DMS 273 (cell line): Measurements from ENCODE around the gene CEP112.

Experiments
- DNase-seq: peaks from one replicate; lab custom pipeline; 2025; ENCODE audit not compliant: unreplicated experiment; lab: John Stamatoyannopoulos, UW

The CEP112 gene

DNA sequence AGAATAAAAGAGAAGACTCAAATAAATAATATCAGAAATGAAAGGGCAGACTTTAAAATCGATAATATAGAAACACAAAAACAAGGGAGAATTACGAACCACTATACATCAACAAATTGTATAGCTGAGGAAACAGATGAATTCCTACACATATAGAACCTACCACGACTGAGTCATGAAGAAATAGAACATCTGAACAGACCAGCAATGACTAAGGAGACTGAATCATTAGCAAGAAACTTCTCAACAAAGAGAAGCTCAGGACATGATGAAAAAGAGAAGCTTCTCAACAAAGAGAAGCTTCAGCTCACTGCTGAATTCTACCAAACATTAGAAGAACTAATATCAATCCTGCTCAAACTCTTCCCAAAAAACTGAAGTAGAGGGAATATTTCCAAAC, 255.9 kb downstream of the CEP112 start:
- no peak for DNase-seq

DNA sequence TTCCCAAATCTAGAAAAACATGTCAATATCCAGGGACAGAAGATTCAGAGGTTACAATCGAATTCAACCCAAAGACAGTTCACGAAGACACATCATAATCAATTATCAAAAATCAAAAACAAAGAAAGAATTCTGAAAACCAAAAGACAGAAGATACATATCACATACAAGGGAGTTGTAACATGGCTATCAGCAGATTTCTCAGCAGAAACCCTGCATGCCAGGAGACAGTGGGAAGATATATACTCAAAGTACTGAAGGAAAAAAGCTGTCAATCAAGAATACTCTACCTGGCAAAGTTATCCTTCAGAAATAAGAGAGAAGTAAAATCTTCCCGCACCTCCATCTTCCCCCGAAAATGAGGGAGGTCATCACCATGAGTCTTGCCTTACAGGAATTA, 258.6 kb downstream of the CEP112 start:
- no peak for DNase-seq

DNA sequence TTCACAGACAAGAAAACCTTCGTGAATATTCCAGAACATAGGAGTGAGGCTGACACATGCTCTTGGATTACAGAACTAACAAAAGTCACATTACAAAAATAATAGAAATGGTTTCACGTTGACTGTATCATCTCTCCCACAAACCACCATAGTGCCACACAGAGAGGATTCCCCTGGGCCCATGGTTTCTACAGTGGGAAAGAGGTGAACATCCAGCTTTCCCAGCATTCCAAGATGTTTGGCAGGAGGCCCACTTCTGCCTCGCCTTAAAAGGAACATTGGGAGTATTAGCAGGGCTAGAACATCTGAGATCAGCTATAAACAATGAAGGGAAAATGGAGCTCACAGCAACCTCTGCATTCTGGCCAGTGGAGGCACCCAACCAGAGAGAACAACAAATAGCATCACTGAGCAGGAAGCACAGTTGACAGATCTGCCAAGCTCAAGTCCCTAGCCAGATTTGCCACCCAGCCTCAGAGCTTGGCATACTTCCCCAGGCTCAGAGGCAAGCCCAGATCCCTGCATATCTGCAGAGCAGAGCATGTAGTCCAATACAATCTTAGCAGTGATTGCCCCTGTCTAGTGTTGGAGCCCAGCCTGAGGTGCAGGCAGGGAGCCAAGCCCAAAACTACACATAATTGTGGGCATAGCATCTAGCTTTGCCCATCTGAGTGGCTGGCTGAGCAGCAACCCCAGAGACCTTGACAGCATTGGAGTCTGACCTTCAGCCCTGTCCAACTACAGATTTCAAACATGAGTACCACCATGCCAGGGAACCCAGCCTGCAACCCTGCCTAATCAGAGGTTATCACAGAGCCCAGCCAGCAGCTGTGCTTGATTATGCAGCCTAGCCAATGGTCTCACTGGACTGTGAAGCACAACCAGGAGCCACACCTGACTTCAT, 260.4 kb downstream of the CEP112 start:
- no peak for DNase-seq

- no peak for DNase-seq
Measured at GRCh38 chr17:65930140-65930730, 261.7 kb downstream of the CEP112 start.

- no peak for DNase-seq
Measured at GRCh38 chr17:65926599-65926998, 265.3 kb downstream of the CEP112 start.

GRCh38 chr17:65925606-65926307, 266.2 kb downstream of the CEP112 start:
- DNase-seq = no peak

DNA sequence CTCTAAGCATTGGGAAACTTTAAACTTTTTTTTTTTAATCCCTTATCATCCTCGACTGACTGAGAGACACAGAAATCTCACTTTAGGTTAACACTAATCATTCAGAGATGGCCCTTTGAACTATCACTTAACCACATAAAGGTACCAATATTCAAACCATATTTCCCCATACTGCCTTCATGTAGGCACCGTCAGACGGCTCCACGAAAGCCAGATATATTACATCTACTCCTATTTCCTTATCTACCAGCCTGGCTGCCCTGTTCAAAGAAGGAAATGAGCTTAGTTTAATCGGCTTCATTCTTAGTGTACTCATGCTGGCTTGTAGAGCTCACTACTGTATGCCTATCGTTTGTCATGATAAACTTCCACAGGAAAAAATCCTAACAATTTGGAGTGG, 270.9 kb downstream of the CEP112 start:
- no peak for DNase-seq

GRCh38 chr17:65918916-65919315, 273.0 kb downstream of the CEP112 start:
- DNase-seq = no peak

DNA sequence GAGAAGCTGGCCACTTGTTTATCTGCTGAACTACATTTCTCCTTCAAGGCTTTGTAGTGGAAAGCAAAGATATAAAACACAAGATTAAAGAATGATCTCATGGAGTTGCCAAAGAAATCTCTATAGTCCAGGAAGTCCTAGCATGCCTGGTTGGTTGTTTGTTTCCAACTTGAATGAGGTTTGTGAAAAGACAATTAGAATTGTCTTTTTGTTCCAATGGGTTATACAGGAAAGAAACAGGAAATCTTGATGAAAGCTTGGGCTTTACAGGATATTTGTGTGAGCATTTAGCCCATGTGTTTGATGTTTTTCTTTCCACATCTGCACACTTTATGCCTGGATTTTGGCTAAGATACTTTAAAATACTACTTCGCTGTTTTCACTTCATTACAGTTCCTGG, 273.4 kb downstream of the CEP112 start:
- DNase-seq = no peak

GRCh38 chr17:65917560-65917959, 274.4 kb downstream of the CEP112 start:
- DNase-seq = no peak

DNA sequence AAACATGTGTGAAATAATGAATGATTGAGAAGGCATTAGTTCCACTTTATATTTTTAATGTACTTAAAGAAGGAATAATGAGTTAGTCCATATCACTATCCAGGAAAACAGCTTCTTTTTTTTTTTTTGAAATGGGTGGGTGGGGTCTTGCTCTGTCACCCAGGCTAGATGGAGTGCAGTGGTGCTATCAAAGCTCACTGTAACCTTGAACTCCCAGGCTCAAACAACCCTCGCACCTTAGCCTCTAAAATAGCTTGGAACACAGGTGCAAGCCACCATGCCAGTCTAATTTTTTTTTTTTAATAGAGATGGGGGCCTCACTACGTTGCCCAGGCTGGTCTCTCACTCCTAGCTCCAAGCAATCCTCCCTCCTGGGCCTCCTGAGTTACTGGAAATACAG, 275.5 kb downstream of the CEP112 start:
- no peak for DNase-seq

- no peak for DNase-seq
Measured at GRCh38 chr17:65914784-65915342, 277.1 kb downstream of the CEP112 start.

DNA sequence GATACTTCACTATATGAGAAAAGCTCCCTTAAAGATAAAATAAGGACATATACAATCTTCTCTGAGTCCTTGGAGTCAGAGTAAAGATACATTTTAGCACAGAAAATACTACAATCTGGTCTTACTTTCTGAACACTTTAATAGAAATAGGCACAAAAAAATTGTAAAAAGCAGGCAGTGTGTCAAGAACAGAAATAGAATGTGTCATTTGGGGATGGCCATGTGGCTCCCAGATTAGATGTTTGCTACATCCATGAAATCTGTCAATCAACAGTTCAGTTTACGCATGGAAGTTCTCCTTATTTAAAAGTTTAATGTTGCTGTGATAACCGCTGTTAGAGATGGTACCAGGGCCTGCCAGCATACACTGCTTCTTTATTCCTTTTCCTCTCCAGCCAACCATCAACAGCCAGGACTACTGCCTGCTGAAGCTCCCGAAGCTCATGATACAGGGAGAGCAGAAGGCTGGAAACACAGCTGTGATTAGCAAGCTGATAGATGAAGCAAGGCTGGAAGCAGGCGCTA, 278.5 kb downstream of the CEP112 start:
- DNase-seq = no peak

DNA sequence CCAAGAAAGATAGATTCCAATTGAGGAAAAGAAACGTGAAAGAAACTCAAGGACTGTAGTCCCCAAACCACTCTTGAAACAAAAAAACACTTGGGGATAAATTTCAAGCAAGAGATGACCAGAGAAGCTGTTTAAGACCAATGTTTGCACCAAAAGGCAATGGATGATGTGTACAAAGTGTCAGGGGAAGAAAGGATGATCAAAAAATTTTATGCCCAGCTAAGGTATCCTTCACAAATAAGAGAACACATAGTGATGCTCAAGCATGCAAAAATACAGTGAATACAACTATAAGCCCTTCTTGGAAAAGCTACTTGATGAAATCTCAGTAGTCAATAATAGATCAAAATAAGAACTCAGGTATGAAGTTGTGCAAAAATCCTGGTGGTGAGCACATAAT, 281.1 kb downstream of the CEP112 start:
- no peak for DNase-seq

GRCh38 chr17:65902831-65903522, 289.0 kb downstream of the CEP112 start:
- no peak for DNase-seq

DNA sequence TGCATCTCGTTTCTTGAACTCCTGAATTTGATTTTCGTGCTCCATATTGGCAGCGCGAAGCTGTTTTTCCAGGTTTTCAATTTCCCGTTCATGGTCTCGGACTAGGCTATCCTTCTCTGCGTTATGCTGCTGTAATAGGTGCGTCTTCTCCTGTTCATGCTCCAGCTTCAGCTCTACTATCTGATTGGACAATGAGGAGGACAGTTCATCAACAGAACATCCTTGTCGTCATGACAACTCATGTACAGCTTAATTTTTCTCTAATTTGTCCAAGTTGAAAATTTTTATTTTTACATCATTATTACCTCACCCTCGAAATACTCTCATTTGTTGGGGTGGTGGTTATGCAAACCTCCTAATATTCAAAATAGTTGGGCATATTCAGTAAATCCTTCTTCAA, 289.8 kb downstream of the CEP112 start:
- no peak for DNase-seq

GRCh38 chr17:65901394-65901793, 290.5 kb downstream of the CEP112 start:
- no peak for DNase-seq

DNA sequence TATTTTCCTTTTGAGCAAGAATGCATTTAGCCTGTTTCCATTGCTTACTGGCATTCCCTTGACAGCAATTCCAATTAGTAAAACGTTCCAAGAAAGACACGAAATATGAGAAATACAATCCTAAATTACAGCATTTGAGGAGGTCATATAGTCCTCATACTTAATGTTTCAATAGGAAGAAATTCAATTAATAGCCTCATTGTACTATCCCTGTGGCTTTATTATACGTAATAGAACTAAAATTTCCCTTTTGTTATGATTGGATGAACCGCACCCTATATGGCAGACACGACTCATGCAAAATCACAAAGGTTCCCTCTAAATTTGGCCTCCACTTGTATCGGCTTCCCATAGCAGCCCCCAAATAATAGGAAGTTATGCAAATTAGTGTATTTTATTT, 291.7 kb downstream of the CEP112 start:
- DNase-seq = no peak

DNA sequence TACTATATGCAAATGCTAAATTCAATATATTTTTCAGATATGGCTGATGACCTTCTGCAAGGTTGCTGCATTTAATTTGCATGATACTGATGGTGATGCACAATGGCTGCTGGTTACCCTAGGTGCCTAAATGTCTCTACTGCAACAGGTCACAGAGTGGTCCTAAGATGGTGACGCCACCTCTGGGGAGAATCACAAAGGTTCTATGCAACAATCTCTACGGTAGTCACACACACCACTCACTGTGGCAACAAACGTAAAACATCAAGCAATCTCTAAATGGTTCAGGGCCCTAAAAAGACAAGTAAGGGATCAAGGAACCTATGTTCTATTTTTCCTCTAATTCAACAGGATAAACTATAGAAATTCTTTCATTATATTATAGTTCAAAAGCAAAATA, 293.3 kb downstream of the CEP112 start:
- no peak for DNase-seq

DNA sequence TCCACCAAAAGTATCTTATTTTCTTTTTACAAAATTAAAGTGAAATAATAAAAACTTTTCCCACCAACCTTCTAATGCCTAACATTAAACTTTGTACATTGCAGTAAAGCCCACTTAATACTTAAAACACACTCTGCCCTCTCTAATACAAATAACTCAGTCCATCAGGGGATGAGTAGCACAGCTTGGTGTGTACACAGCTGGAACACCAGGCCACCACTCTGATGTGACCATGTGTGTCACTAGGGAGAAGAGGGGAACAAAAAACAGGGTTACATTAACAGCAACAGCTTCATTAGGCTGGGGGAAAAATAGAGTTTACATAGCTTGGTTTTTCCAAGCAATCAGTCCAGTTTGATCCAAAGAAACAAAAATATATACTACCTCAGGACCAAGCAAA, 295.0 kb downstream of the CEP112 start:
- no peak for DNase-seq

DNA sequence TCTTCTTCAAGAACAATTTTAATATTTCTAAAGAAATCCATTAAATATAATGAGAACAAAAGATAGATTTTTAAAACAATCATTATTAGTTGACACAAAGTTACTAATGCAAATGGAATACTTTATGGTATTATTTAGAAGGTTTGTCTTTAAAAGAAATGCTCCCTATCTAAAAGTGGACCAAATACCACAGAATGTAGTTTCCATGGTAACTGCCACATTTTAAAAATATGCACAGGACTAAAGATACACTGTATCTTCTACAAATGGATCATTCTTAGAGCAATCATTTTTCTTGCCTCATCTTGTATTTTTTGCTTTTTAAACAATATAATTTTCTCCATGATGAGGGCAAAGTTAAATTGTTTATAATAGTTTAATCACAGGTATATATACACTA, 296.0 kb downstream of the CEP112 start:
- DNase-seq = no peak
